ENCODE measurements around the gene ARHGEF40. TPM values are rescaled to one million over a fixed set of nuclear protein-coding genes. Genes with fewer than 3 reads are reported as not detected.

Gene ARHGEF40
- total RNA-seq, 1 experiment from 2014 or later: 71.4 TPM

DNA sequence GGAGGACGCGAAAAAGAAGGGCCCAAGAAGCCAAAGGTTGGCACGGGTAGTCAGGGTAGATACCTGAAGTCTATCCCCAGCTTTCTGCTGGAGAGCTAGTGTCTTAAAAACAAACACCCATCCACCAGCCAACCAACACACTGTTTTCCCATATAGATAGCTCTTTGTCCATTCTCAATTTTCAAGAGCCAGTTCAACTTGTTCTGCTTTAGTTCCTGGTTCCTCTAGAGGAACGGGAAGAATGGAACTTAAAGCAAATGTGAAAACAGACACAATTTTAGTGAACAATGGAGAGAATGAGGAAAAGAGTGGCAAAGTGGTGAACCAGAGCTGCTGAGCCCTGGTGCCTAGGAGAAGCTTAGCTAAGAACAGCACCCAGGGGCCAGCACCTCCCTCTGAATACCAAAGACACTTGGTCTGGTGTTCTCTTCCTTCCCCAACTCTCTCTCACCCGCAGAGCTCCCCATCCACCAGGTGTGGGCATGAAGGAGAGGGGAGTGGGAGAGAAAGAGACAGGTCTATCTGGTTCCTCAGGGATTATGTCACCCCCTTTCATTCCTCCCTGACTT, 49.0 kb upstream of the ARHGEF40 start:
- Histone ChIP-seq H3K4ac (ENCODE audit: low read depth, low read length) (no peak overlapping the region), H2BK12ac (ENCODE audit: insufficient read length, low read depth, low read length) (no peak overlapping the region), H3T11ph (ENCODE audit: low read length) (no peak overlapping the region), H2BK120ac (ENCODE audit: low read depth, low read length, poor library complexity, severe bottlenecking) (no peak overlapping the region), H4K8ac (replicated peaks; ENCODE audit: insufficient read length, low read depth, low read length) (no peak overlapping the region), H2AFZ (ENCODE audit: low read length) (no peak overlapping the region), H3K23me2 (ENCODE audit: insufficient read length, low read depth, low read length, poor library complexity, severe bottlenecking) (peaks cover 12% of the 10 kb centered on the region), H2BK5ac (ENCODE audit: insufficient read length, low read length) (no peak overlapping the region), H3K18ac (ENCODE audit: insufficient read length, low read depth, low read length) (no peak overlapping the region), H3K4me1 (ENCODE audit: insufficient read depth, low read length) (no peaks in the 10 kb centered on the region; the same call in 1 of the 2 replicates), H2BK15ac (ENCODE audit: low read depth, low read length) (no peak overlapping the region), H4K20me1 (ENCODE audit: control insufficient read depth, insufficient read depth, insufficient read length) (no peaks in the 10 kb centered on the region), H3K4me2 (ENCODE audit: insufficient read depth, insufficient read length, low read length) (no peak overlapping the region), H3K14ac (ENCODE audit: insufficient read depth, low read length) (no peak overlapping the region), H3K9me3 (ENCODE audit: control insufficient read depth, low read depth, low read length) (no peaks in the 10 kb centered on the region), H3K27ac (ENCODE audit: insufficient read length, low read depth, low read length) (no peak overlapping the region), H3K79me1 (ENCODE audit: insufficient read depth, low read depth, low read length, poor library complexity, severe bottlenecking) (no peaks in the 10 kb centered on the region), H3K9ac (ENCODE audit: extremely low read depth, insufficient read length, low read length) (no peak overlapping the region), H3K79me2 (ENCODE audit: insufficient read depth, low read length) (no peaks in the 10 kb centered on the region), H3K56ac (ENCODE audit: insufficient read length, low read depth, low read length) (no peak overlapping the region), H3K23ac (ENCODE audit: insufficient read length, low read depth, low read length) (no peak overlapping the region), H4K5ac (ENCODE audit: insufficient read length, low read depth, low read length) (no peak overlapping the region), H2AK5ac (ENCODE audit: insufficient read length, low read length) (no peak overlapping the region), H3K27me3 (ENCODE audit: insufficient read depth, low read length) (peaks cover 8% of the 10 kb centered on the region; the same call in 1 of the 2 replicates), H2BK20ac (ENCODE audit: low read depth, low read length, poor library complexity, severe bottlenecking) (no peak overlapping the region), H4K91ac (ENCODE audit: insufficient read length, low read depth, low read length) (no peak overlapping the region)
- no CpG with 5 or more reads among the region's 5 CpGs for WGBS (ENCODE audit: extremely low coverage, insufficient read length, low lambda C conversion rate)
- Mint-ChIP-seq H3K9me3 (no peaks in the 10 kb centered on the region), H3K4me3 (no peak overlapping the region), H3K4me1 (peaks cover 22 to 28% of the 10 kb centered on the region in 2 experiments), H3K27ac (no peak overlapping the region), H3K36me3 (ENCODE audit: insufficient read depth in 1 of 3, low read depth in 3 of 3) (peaks cover 7 to 21% (median 8%) of the 10 kb centered on the region in 3 experiments; a peak in 4 of 7 replicates), H3K27me3 (ENCODE audit: low read depth) (peaks cover 38% of the 10 kb centered on the region)
- no peak for DNase-seq
- TF ChIP-seq, protein P1, sequence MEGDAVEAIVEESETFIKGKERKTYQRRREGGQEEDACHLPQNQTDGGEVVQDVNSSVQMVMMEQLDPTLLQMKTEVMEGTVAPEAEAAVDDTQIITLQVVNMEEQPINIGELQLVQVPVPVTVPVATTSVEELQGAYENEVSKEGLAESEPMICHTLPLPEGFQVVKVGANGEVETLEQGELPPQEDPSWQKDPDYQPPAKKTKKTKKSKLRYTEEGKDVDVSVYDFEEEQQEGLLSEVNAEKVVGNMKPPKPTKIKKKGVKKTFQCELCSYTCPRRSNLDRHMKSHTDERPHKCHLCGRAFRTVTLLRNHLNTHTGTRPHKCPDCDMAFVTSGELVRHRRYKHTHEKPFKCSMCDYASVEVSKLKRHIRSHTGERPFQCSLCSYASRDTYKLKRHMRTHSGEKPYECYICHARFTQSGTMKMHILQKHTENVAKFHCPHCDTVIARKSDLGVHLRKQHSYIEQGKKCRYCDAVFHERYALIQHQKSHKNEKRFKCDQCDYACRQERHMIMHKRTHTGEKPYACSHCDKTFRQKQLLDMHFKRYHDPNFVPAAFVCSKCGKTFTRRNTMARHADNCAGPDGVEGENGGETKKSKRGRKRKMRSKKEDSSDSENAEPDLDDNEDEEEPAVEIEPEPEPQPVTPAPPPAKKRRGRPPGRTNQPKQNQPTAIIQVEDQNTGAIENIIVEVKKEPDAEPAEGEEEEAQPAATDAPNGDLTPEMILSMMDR (conservative IDR thresholded peaks at IDR 0.05): no peak
